ENCODE results near the gene PHYKPL.
"Not testable (repeated sequence)": the region's sequence is repeated elsewhere in the genome, so short reads cannot be mapped to it uniquely, and the experiment has no call there.

PHYKPL gene

GRCh38 chr5:178239626-178240301 lies 7.2 kb upstream of the PHYKPL start:
- DNase-seq (ENCODE audit: low read depth in 2 of 2), result not testable (repeated sequence)

GRCh38 chr5:178238711-178239592 lies 6.3 kb upstream of the PHYKPL start:
- DNase-seq (ENCODE audit: low read depth in 2 of 2), result no peak

- DNase-seq (ENCODE audit: low read depth in 2 of 2), result no peak
Observed at GRCh38 chr5:178238313-178238635, 5.7 kb upstream of the PHYKPL start.

GRCh38 chr5:178237431-178238312 lies 5.1 kb upstream of the PHYKPL start:
- no peak for DNase-seq (ENCODE audit: low read depth in 2 of 2)

- DNase-seq (ENCODE audit: low read depth in 2 of 2), result no peak
Observed at GRCh38 chr5:178236679-178237078, 4.1 kb upstream of the PHYKPL start.

- no peak for DNase-seq (ENCODE audit: low read depth in 2 of 2)
Observed at GRCh38 chr5:178236126-178236525, 3.5 kb upstream of the PHYKPL start.

GRCh38 chr5:178235588-178235974 lies 3.0 kb upstream of the PHYKPL start:
- no peak for DNase-seq (ENCODE audit: low read depth in 2 of 2)

GRCh38 chr5:178234750-178235587 lies 2.4 kb upstream of the PHYKPL start:
- peak; percentile 66 to 72 for DNase-seq (ENCODE audit: low read depth in 2 of 2)

- no peak for DNase-seq (ENCODE audit: low read depth in 2 of 2)
Observed at GRCh38 chr5:178234121-178234749, 1.6 kb upstream of the PHYKPL start.

- DNase-seq (ENCODE audit: low read depth in 2 of 2), result no peak
Observed at GRCh38 chr5:178232920-178233429, 373 bp upstream of the PHYKPL start.

- DNase-seq (ENCODE audit: low read depth in 2 of 2), result no peak
Observed at GRCh38 chr5:178231539-178232123, 971 bp downstream of the PHYKPL start.

GRCh38 chr5:178230879-178231538 lies 1.6 kb downstream of the PHYKPL start:
- DNase-seq (ENCODE audit: low read depth in 2 of 2), result no peak

GRCh38 chr5:178229861-178230260 lies 2.7 kb downstream of the PHYKPL start:
- DNase-seq (ENCODE audit: low read depth in 2 of 2), result no peak

GRCh38 chr5:178229111-178229510 lies 3.5 kb downstream of the PHYKPL start:
- DNase-seq (ENCODE audit: low read depth in 2 of 2), result not testable (repeated sequence)

GRCh38 chr5:178228609-178229008 lies 4.0 kb downstream of the PHYKPL start:
- DNase-seq (ENCODE audit: low read depth in 2 of 2), result no peak

- DNase-seq (ENCODE audit: low read depth in 2 of 2), result no peak
Observed at GRCh38 chr5:178227929-178228328, 4.7 kb downstream of the PHYKPL start.

GRCh38 chr5:178227138-178227659 lies 5.4 kb downstream of the PHYKPL start:
- no peak for DNase-seq (ENCODE audit: low read depth in 2 of 2)

- no peak for DNase-seq (ENCODE audit: low read depth in 2 of 2)
Observed at GRCh38 chr5:178225174-178225573, 7.4 kb downstream of the PHYKPL start.

GRCh38 chr5:178224403-178224802 lies 8.2 kb downstream of the PHYKPL start:
- DNase-seq (ENCODE audit: low read depth in 2 of 2), result no peak

All from stimulated activated CD4-positive, alpha-beta T cell treated with anti-CD3 and anti-CD28 coated beads, Interleukin-4, amount 100 ng/mL, for 48 hours (primary cell).